Smooth muscle cell of the umbilical artery (primary cell): Measurements from ENCODE around the gene MYRF. TPM values are rescaled to one million over a fixed set of nuclear protein-coding genes. Genes with fewer than 3 reads are reported as not detected.

Source experiments
- total RNA-seq: library from RNA; depleted of rRNA; stranded (reverse); fragments of >200 nt; gene quantifications from 2 replicates; pipeline ENCODE4 v1.2.3, GENCODE V29; 2014

MYRF gene
- 22.0 and 26.3 TPM in 2 replicates for total RNA-seq

DNA sequence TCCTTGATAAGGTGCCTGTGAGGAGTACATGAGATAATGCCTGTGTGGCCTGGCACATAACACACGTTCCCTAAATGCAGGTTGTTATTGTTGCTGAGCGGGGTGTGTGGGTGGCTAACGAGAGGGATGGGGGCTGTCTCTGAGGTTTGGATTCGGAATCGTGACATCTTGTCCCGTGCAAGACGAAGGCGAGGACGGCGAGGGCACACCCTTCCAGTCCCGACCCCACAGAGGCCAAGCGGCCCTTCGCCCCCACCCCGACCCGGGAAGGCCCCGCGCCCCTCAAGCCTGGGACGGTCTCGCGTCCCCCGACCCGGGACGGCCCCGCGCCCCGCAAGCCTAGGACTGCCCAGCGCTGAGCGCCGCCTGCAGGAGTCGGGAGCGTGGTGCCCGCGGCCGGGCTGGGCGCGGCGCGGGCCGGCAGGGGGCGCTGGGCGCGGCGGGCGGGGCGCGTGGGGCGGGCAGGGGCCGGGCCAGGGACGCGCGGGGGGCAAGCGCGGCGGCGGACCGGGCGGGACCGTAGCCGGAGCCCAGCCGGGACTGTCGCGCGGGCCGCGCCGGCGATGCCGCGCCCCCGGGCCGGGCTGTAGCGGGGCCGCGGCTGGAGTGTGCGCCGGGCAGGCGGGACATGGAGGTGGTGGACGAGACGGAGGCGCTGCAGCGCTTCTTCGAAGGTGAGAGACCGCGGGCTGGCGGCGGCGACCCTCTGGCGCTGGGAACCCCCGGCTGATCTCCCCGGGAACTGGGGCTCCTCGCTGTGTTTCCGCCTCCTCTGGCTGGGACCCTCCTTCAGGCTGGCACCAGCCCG, at the start of gene MYRF:
MYRF (plus strand) TSS at position 520 of the 808 bp plus-strand sequence; CDS start at position 629, 109 bp downstream.

DNA sequence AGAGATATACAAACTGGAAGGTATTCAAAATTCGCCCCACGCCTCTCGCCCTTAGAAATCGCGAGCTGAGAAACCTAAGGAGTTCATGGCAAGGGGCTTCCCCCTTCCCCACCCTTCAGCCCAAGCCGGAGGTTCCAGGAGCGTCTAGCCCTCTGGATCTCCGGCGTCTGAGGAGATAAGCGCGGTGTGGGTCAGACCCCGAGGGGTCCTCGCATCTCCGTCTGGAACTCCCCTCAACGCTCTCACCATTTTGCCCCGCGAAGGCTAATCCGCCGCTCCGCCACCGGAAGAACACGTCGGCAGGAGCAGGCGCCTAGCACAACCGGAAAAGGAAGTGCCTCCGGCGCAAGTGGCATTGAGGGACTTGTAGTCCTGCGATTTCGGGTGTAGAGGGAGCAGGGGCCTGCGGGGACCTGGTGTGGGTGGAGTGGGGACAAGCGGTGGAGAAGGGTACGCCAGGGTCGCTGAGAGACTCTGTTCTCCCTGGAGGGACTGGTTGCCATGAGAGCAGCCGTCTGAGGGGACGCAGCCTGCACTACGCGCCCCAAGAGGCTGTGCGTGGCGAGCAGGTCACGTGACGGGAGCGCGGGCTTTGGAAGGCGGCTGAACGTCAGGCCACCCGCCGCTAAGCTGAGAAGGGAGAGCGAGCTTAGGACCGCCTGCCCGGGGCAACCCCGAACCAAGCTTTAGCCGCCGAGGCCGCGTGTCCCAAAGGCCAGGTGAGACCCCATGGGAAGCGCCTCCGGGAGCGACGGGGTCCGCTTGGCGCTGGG, 40.1 kb downstream of the MYRF start, which contains the start of the genes FEN1 and TMEM258:
FEN1 (plus strand) TSS at position 602 of the 773 bp plus-strand sequence. CDS start 2,451 bp downstream, outside the sequence.
TMEM258 (minus strand) TSS at position 290 of the 773 bp plus-strand sequence; CDS start at position 249, 41 bp downstream.

DNA sequence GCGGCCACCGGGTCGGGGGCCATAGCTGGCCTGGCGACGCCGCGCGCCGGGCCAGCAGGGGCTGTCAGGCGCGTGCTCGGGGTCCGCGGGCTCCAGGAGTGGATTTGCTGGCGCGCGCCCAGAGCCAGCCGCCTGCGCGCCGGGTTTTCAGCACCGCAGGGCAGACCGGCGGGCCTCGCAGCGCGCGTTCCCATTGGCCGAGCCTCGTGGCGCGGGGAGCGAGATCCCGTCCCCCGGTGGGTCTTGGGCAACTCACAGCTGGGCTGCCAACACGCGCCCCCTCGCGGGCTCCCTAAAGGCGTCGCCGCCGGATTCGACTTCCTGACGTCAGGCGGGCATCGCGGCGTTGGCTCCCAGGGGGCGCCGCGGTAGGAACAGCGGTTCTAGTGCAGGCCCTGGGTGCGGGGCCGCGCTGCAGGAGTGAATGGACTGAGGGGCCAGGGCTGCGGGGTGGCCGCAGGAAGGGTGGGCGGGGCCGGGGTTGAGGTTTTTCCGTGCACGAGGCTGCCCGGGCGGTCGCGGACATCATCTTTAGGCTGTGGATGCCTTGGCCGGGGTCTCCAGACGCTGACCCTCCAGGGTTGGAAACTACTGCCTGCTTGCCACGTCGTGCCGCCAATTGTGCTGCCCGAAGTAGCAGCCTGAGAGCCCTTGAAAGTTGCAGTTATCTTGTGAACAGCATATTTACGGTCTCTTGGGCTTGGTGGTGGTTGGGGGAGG, 64.5 kb downstream of the MYRF start, which contains the start of gene FADS1:
FADS1 (minus strand) TSS at position 268 of the 720 bp plus-strand sequence; CDS start at position 194, 74 bp downstream.

DNA sequence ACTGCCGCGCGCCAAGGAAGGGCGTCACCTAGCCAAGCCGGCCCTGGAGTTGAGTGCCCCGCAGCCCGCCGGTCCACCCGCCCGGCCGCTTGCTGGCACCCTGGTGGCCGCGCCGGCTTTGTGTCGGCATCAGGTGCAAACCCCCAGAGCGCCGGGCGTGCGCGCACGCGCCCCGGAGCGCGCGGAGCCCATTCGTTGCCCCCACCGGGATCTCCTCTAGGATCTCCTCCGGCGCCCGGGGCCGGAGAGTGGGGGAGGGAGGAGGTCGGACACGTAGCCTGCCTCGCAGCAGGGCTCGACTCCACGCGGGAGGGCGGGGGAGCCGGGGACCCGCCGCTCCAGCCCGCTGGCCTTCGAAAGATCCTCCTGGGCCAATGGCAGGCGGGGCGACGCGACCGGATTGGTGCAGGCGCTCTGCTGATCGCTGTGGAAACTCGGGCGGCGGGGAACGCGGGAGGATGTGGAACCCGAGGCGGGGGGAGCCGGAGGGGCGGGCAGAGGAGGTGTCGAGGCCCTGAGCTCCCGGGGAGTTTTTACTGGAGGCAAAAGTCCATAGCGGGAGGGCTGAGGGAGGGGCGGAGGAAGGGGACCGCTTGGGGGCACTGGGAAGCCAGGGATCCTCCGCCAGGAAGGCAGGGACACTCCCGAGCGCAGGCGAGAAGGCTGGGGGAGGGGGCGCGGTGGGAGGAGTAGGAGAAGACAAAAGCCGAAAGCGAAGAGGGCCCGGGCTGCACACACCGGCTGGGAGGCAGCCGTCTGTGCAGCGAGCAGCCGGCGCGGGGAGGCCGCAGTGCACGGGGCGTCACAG, 75.3 kb downstream of the MYRF start, which contains the start of gene FADS2:
FADS2 (plus strand) TSS at position 730 of the 808 bp plus-strand sequence. CDS start 91 bp downstream, outside the sequence.

Other genes starting within 250 kb of the MYRF start
- 0.09 TPM in 1 of 2 replicates, not detected in the other for gene LRRC10B, start 243.9 kb upstream of the MYRF start, total RNA-seq
- gene SYT7, start 171.6 kb upstream of the MYRF start, total RNA-seq, result 0.59 and 11.1 TPM in 2 replicates
- 2.1 and 4.4 TPM in 2 replicates for gene DAGLA, start 72.2 kb upstream of the MYRF start, total RNA-seq
- 19.6 and 62.4 TPM in 2 replicates for gene TMEM258, start 40.0 kb downstream of the MYRF start, total RNA-seq
- 8.6 and 18.8 TPM in 2 replicates for gene FEN1, start 40.3 kb downstream of the MYRF start, total RNA-seq
- 138 and 140 TPM in 2 replicates for gene FADS1, start 64.4 kb downstream of the MYRF start, total RNA-seq
- gene FADS2, start 75.7 kb downstream of the MYRF start, total RNA-seq, result 252 and 342 TPM in 2 replicates
- gene FADS3, start 138.9 kb downstream of the MYRF start, total RNA-seq, result 74.2 and 138 TPM in 2 replicates
- 2.1 and 2.3 TPM in 2 replicates for gene RAB3IL1, start 164.9 kb downstream of the MYRF start, total RNA-seq
- 2.8 and 9.5 TPM in 2 replicates for gene BEST1, start 197.7 kb downstream of the MYRF start, total RNA-seq
- gene FTH1, start 215.0 kb downstream of the MYRF start, total RNA-seq, result 2,108 and 2,864 TPM in 2 replicates